Measurements from ENCODE around the gene LKAAEAR1. TPM values are rescaled to one million over a fixed set of nuclear protein-coding genes. Genes with fewer than 3 reads are reported as not detected.

The LKAAEAR1 gene
- total and polyA plus RNA-seq, 9 of the 15 experiments (the other 6 are each of a cell fraction or from before 2014, with no cell fraction given) = not detected

DNA sequence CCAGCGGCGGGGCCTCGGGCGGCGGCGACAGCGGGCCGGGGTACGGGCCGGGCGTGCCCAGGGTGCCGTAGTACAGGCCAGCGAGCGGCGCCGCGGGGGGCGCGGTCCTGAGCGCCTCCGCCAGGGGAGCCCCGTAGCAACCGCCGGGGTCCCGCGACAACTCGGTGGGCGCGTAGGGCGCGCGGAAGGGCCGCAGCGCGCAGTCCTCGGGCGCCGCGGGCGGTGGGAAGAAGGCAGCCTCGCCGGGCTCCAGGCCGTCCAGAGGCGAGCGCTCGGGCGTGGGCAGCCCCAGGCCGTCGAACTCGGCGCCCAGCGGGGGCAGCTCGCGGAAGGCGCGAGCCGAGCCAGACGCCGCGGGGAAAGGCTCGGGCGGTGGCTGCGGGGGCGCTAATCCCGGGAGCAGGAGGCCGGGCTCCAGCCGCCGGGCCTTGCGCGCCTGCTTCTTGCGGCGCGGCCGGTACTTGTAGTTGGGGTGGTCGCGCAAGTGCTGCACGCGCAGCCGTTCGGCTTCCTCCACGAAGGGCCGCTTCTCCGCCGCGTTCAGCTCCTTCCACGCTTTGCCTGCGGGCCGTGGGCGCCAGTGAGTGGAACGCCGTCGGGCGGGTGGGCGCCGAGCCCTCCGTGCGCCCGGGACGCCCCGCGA lies 35.7 kb downstream of the LKAAEAR1 start (continued):
- TF ChIP-seq, protein P1, sequence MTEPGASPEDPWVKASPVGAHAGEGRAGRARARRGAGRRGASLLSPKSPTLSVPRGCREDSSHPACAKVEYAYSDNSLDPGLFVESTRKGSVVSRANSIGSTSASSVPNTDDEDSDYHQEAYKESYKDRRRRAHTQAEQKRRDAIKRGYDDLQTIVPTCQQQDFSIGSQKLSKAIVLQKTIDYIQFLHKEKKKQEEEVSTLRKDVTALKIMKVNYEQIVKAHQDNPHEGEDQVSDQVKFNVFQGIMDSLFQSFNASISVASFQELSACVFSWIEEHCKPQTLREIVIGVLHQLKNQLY (CRISPR knock-in tag; conservative IDR thresholded peaks at IDR 0.05) = no peak
- TF ChIP-seq YY1 (IDR thresholded peaks at IDR 0.05; ENCODE audit: borderline replicate concordance in 1 of 3, control insufficient read depth in 1 of 3, extremely low read depth in 1 of 3, insufficient read depth in 3 of 3, insufficient read length in 1 of 3, insufficient replicate concordance in 2 of 3, low read depth in 1 of 3, low read length in 2 of 3) (peak in 1 of 3 experiments; percentile 30), ZNF449 (CRISPR knock-in tag; IDR thresholded peaks at IDR 0.05) (no peak), SAFB (IDR thresholded peaks at IDR 0.05; ENCODE audit: borderline replicate concordance, low read depth, low read length) (peak; percentile 57; the same call in 1 of the 2 replicates), EHMT2 (IDR thresholded peaks at IDR 0.05) (no peak), ZC3H8 (IDR thresholded peaks at IDR 0.05) (no peak), RBM25 (IDR thresholded peaks at IDR 0.05; ENCODE audit: low read depth, low read length, severe bottlenecking) (no peak), ARID4B (CRISPR knock-in tag; IDR thresholded peaks at IDR 0.05) (no peak), LEF1 (IDR thresholded peaks at IDR 0.05) (no peak), MEF2A (IDR thresholded peaks at IDR 0.05; ENCODE audit: control insufficient read depth, low read depth, low read length) (no peak), SAFB2 (IDR thresholded peaks at IDR 0.05; ENCODE audit: borderline replicate concordance, low read depth, low read length, severe bottlenecking) (no peak), ATF1 (CRISPR knock-in tag; IDR thresholded peaks at IDR 0.05) (no peak), ATF1 (tag; IDR thresholded peaks at IDR 0.05) (no peak)
- TF ChIP-seq, protein P2, sequence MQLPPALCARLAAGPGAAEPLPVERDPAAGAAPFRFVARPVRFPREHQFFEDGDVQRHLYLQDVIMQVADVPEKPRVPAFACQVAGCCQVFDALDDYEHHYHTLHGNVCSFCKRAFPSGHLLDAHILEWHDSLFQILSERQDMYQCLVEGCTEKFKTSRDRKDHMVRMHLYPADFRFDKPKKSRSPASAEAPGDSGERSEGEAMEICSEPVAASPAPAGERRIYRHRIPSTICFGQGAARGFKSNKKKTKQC (CRISPR knock-in tag; IDR thresholded peaks at IDR 0.05) = no peak
- TF ChIP-seq, protein P3, sequence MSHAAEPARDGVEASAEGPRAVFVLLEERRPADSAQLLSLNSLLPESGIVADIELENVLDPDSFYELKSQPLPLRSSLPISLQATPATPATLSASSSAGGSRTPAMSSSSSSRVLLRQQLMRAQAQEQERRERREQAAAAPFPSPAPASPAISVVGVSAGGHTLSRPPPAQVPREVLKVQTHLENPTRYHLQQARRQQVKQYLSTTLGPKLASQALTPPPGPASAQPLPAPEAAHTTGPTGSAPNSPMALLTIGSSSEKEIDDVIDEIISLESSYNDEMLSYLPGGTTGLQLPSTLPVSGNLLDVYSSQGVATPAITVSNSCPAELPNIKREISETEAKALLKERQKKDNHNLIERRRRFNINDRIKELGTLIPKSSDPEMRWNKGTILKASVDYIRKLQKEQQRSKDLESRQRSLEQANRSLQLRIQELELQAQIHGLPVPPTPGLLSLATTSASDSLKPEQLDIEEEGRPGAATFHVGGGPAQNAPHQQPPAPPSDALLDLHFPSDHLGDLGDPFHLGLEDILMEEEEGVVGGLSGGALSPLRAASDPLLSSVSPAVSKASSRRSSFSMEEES (CRISPR knock-in tag; IDR thresholded peaks at IDR 0.05) = no peak
- TF ChIP-seq, protein P4, sequence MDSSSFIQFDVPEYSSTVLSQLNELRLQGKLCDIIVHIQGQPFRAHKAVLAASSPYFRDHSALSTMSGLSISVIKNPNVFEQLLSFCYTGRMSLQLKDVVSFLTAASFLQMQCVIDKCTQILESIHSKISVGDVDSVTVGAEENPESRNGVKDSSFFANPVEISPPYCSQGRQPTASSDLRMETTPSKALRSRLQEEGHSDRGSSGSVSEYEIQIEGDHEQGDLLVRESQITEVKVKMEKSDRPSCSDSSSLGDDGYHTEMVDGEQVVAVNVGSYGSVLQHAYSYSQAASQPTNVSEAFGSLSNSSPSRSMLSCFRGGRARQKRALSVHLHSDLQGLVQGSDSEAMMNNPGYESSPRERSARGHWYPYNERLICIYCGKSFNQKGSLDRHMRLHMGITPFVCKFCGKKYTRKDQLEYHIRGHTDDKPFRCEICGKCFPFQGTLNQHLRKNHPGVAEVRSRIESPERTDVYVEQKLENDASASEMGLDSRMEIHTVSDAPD (CRISPR knock-in tag; IDR thresholded peaks at IDR 0.05) = no peak

Measured in K562 (cell line).